ENCODE results near the gene HCN1.
A peak's percentile ranks its signal among the peaks of the same experiment; 100 is the strongest.
"Not testable (repeated sequence)": the region's sequence is repeated elsewhere in the genome, so short reads cannot be mapped to it uniquely, and the experiment has no call there.

The HCN1 gene

GRCh38 chr5:45617859-45618416 lies 78.2 kb downstream of the HCN1 start:
- DNase-seq: no peak

DNA sequence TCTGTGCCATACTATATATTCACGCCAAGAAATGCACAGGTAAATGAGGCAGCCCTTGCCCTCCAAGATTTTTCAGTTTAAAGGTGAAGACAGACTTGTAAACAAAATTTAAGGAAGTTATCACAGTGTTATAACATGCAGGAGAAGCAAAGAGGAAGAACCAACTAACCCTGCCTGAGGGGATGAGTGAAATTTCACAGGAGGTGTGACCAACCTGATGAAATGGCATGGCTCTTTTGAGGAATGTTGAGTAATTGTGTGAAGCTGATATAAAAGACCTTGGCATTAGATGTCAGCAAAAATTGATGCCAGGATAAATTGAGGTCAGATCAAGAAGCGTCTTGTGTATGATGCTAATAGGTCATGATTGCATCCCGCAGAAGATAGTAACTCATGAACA lies 86.5 kb downstream of the HCN1 start:
- DNase-seq: no peak

GRCh38 chr5:45604092-45604491 lies 92.1 kb downstream of the HCN1 start:
- no peak for DNase-seq

DNA sequence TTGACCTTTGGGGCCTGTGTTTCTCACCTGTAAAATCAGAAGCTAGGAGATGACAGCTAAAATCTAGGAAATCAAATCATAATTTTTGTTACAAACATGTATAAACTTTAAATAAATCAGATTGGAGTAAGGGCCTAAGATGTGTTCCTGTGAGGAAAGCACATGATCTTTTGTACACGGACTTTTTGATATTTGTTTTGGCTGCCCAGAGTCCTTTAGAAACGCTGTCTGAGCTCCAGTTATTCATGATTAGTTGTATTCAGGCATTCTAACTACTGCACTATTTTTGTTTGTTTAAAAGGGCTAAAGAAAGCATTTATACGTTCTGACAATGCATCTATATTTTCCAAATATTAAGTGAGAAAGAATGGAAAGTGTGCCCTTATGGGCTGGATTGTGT lies 94.8 kb downstream of the HCN1 start:
- no peak for DNase-seq

DNA sequence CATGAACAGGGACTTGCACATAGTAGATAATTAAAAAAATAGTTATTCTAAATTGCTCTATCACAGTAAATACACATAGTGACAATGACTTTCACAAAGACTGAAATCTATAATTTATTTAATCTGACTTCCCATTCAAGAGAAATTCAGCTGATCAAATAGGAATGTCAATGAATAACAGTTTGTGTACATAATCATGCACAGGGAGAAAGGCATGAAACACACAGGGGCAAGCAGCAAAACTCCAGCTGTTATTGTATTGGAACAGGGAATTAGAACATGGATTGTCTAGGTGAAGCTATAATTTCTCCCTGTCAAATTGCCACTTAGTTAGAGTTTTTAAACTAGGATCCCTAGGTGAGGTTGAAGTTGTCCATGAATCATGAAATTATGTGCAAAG lies 99.9 kb downstream of the HCN1 start:
- no peak for DNase-seq

GRCh38 chr5:45586001-45586400 lies 110.2 kb downstream of the HCN1 start:
- DNase-seq: not testable (repeated sequence)

- DNase-seq: peak in 4 of 58 donors; percentile 1 to 33 (median 12)
Observed at GRCh38 chr5:45578270-45578669, 117.9 kb downstream of the HCN1 start.

DNA sequence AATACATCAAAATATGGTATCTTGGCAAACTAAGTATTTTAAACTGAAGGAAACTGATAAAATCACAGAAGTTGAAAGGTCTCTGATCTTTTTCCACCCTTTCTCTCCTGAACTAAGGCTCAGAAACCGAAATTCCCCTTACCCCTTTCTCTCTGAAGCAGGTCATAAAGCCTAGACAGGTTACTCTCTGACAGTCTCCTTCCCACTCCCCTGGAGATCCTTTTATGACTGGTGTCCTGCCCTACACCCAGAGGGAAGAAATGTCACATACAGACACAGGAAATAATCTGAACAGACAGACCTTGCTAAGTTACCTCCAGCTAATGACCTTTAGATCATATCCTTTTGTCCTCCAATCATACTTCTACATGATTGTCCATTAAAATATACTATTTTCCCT lies 127.4 kb downstream of the HCN1 start:
- no peak for DNase-seq

DNA sequence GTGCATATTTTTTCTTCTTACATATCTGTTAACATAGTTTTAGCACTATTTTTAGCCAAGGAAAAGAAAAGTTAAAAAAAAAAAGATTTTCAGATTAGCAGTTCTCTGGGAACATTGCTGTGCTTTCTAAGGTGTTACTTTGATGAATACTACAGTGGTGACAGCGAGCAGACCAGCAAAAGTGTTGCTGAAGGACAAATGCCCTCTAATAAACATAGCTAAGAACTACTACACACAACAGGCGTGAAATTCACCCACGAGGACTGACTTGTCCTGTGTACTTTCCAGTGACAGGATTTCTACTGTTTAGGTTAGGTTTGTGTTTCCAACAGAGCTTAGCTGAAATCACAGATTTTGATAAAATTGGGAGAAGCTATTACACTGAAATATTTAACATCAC lies 153.8 kb downstream of the HCN1 start:
- DNase-seq: no peak

DNA sequence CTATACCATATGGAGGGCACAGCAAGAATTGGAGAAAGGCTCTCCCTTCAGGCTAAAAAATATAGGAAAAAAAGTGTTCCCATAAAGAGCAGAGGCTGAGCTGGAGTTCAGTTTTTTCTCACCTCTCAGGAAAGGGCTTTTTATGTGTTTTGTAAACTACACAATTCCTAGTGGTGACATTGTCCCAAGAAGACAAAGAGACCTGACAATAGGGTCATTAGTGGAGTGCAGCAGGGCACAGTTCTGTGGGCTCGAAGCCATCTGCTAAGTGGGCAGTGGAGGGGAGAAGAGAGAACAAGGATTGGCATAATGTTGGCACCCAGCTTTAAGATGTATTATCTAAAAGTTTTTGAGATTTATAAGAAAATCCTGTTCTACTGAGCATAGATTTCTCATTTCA lies 162.5 kb downstream of the HCN1 start:
- DNase-seq: no peak

GRCh38 chr5:45532826-45533624 lies 163.2 kb downstream of the HCN1 start:
- DNase-seq: no peak

DNA sequence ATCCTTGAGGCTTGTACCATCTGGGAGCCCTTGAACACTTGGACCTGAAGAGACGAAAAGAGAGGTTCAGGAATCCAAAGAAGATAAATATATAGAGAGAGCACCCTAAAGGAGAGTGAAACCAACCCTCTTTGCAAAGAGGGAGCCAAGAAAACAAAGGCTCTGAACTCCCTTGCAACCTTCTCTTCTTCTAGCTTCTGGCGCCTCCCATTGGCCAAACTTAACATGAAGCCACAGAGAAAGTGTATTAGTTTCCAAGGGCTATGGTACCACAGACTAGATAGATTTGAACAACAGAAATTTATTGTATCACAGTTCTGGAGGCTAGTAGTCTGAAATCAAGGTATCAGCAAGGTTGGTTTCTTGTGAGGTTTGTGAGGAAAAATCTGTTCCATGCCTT lies 175.1 kb downstream of the HCN1 start:
- peak in 1 of 58 donors; percentile 1 for DNase-seq

DNA sequence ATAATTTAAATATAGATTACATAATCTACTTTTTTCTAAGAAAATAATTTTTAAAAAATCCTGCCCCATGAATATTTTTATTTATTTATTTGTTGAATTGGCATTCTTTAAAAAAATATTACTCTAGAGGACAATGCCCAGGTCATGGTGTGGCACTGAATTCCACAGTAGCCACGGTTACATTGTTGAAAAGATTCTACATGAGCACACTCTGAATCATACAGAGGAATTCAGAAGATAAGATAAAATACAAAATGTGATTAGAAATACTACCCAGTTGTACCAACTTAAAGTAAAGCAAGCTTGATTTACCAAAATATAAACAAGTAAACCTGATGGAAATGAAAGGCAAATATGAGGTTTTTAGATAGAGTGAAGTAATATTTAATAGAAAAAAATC lies 183.7 kb downstream of the HCN1 start:
- no peak for DNase-seq

DNA sequence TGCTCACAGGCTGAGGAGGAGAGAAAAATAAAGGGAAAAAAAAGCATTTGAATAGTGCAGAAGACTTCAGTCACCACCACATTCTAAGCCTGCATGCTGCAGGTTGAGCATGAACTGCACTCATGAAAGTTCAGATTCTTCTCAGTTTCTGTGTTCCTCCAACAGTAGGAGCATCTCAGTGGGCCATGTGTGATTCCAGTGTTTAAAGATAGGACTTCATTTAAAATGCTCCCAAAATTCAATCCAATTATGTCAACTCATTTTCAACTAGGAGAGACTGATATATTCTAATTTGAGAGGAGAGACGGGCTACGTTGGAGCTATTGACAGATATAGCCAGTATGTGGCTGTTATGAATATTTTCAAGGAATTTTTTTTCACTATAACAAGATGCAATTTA lies 186.8 kb downstream of the HCN1 start:
- no peak for DNase-seq

GRCh38 chr5:45508135-45508534 lies 188.0 kb downstream of the HCN1 start:
- DNase-seq: no peak

DNA sequence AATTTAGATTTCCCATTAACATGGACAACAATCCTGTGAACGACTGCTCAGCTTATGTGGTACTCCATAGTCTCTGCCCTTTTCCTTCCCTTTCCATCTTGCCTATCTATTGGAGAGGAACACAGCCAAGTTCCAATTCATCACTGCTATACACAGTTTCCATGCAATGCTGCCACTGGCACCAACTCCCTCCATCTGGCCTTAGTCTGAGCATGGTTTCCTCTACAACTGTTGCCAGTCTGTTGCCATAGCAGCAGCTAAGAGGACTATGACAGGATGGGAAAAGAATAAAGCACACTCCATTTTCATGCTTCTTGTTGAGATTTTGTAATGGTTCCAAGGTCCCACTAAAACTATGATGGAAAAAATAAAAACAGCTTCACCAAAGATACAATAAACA lies 189.0 kb downstream of the HCN1 start:
- DNase-seq: peak in 45 of 58 donors; percentile 2 to 79 (median 34)

DNA sequence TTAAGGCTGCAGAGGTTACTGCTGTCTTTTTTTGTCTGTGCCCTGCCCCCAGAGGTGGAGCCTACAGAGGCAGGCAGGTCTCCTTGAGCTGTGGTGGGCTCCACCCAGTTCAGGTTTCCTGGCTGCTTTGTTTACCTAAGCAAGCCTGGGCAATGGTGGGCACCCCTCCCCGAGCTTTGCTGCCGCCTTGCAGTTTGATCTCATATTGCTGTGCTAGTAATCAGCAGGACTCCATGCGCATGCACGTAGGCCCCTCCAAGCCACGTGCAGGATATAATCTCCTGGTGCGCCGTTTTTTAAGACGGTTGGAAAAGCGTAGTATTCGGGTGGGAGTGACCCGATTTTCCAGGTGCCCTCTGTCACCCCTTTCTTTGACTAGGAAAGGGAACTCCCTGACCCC lies 197.2 kb downstream of the HCN1 start:
- DNase-seq: not testable (repeated sequence)

DNA sequence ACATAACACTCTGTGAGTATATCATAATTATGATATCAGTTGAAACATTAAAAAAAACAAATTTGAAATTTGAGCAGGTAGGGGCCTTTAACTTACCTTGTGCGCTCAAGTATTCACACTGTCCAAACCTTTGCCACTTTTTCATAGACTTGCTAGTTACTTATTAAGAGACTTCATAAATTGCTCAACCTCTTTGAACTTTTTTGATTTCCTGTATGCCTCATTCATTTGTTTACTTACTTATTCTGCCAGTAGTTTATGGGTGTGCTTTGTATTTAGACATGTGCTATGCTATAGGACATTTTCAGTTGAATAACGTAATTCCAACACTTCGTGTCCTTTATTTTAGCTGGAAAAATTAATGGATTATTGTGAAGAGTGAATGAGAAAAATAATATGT lies 204.8 kb downstream of the HCN1 start:
- no peak for DNase-seq

DNA sequence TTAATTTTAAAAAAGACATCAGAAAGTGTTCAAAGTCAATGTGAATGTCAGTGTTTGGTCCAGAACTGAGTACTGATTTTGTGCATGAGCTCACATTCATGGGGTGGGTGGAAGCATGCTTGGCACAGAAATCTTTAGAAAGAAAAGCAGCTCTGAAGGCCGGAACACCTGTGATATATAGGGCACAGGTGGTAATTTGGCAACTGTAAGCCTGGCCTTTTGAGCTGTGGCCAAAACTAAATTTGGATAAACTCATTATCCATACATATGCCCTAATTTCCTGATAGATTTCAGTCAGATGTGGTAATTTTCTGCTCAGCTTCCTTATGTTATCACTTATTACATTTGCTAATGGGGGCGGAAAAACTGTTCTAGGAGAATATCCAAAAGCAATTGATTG lies 211.4 kb downstream of the HCN1 start:
- no peak for DNase-seq

- DNase-seq: peak in 4 of 58 donors; percentile 2 to 22 (median 6)
Observed at GRCh38 chr5:45454114-45454513, 242.1 kb downstream of the HCN1 start.

- not testable (repeated sequence) for DNase-seq
Observed at GRCh38 chr5:45444856-45445255, 251.3 kb downstream of the HCN1 start.

DNA sequence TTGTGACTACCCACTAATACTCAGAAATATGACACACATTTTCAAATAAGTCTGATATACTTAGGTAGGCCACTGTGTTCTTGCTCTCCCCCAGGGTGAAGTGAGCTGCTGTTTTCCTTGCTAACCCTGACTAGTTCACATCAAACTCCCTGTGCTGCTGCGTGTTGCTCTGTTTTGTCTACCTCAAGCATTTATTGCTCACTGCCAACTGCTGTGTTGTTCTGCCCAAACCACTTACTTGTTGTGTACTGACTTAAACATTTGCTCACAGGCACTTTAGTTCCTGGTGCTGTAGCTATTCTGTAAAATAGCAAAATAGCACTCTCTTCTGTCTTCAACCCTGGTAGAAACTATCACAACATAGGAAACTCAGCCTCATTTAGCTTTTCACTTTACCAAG lies 255.7 kb downstream of the HCN1 start:
- peak in 1 of 58 donors; percentile 9 for DNase-seq

- DNase-seq: no peak
Observed at GRCh38 chr5:45437752-45438151, 258.4 kb downstream of the HCN1 start.

Data from anterior cingulate cortex (tissue), 58 donors.